GM19328 (cell line): ENCODE measurements around the gene FAM120A.
"Not testable (repeated sequence)": the region's sequence is repeated elsewhere in the genome, so short reads cannot be mapped to it uniquely, and the experiment has no call there.

Experiments
- ATAC-seq: cut with Tn5 transposase; IDR thresholded peaks from one replicate; pipeline ENCODE4 v1.9.1; 2021; ENCODE audit warnings: mild to moderate bottlenecking, moderate library complexity; ENCODE audit not compliant: unreplicated experiment

The FAM120A gene, protein sequence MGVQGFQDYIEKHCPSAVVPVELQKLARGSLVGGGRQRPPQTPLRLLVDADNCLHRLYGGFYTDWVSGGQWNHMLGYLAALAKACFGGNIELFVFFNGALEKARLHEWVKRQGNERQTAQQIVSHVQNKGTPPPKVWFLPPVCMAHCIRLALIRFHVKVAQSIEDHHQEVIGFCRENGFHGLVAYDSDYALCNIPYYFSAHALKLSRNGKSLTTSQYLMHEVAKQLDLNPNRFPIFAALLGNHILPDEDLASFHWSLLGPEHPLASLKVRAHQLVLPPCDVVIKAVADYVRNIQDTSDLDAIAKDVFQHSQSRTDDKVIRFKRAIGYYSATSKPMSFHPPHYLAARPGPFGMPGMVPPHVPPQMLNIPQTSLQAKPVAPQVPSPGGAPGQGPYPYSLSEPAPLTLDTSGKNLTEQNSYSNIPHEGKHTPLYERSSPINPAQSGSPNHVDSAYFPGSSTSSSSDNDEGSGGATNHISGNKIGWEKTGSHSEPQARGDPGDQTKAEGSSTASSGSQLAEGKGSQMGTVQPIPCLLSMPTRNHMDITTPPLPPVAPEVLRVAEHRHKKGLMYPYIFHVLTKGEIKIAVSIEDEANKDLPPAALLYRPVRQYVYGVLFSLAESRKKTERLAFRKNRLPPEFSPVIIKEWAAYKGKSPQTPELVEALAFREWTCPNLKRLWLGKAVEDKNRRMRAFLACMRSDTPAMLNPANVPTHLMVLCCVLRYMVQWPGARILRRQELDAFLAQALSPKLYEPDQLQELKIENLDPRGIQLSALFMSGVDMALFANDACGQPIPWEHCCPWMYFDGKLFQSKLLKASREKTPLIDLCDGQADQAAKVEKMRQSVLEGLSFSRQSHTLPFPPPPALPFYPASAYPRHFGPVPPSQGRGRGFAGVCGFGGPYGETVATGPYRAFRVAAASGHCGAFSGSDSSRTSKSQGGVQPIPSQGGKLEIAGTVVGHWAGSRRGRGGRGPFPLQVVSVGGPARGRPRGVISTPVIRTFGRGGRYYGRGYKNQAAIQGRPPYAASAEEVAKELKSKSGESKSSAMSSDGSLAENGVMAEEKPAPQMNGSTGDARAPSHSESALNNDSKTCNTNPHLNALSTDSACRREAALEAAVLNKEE

DNA sequence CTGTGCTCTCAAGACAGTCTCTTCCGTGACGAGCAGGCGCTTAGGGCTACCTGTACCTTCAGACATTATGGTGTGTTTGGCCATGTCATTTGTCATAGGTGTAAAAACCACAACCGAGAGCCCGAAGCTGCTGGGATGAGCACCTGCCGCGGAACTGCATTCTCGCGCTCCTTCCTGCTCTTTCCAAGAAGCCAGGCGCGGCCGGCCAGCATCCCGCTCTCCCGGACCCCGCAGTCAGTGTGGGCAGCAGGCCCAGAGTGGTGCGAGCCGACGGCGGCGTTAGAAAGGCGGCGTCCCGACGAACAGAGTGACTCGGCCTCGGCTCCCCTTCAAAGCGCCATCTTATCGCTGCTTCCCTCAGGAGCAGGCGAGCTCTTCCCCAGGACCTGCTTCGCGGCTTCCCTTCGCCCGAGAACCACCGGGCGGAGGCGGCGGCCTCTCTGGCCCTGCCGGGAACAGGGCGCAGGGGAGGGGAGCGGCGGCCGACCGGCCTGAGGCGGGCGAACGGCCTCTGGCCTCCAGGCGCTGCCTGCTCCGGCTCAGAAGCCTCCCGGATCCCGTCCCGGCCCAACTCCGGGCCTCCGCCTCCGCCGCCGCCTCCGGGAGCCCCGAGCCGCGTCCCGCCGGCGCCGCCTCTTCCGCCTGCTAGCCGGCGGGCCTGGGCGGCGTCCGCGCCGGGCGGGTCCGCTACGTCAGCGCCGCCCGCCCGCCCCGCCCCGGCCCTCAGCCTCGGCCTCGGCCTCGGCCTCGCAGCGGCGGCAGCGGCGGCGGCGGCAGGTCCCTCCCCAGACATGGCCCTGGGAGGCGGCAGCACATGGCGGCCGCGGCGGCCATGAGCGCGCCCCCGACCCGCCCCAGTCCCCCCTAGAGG, at the start of gene FAM120A:
FAM120A (plus strand) TSS at position 741 of the 871 bp plus-strand sequence. CDS start 231 bp downstream, outside the sequence.
- peak; percentile 60 for ATAC-seq

DNA sequence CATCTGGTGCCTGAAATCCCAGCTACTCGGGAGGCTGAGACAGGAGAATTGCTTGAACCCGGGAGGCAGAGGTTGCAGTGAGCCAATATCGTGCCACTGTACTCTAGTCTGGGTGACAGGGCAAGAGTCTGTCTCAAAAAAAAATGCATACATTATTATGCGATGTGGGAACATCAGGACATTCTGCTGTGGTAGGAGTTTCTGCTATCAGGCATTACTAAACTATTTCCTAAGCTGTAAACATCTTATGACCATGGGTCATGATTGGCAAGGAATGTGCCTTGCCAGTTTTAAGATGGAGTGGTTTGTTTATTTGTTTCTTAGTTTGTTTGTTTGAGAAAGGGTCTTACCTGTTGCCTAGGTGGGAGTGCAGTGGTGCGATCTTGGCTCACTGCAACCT, 45.1 kb upstream of the FAM120A start:
- ATAC-seq, result no peak

DNA sequence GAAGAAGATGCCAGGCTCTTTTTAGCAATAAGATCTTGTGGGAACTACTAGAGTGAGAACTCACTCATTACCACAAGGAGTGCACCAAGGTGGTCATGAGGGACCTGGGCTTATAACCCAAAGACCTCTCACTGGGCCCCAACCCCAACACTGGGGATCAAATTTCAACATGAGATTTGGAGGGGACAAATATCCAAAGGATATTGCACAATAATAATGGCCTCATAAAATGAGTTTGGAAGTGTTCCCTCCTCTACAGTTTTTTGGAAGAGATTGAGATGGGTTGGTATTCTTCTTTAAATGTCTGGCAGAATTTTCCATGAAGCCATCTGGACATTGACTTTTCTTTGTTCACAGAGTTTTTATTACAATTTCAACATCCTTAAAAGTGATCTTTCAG, 38.0 kb upstream of the FAM120A start:
- ATAC-seq, result no peak

DNA sequence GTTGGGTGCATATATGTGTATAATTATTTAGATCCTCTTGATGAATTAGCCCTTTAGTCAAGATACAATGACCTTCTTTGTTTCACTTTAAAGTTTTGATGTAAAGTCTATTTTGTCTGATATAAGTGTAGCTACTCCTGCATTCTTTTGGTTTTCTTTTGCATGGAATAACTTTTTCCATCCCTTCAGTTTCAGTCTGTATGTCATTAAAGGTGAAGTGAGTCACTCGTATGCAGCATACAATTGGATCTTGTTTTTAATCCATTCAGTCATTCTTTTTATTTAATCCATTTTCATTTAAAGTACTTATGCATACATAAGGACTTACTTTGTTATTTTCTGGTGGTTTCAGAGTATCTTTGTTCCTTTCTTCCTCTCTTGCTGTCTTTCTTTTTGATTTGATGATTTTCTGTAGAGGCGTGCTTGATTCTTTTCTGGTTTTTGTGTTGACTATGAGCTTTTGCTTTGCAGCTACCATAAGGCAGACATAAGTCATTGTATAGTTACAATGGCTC, 36.3 kb upstream of the FAM120A start:
- ATAC-seq, result no peak

DNA sequence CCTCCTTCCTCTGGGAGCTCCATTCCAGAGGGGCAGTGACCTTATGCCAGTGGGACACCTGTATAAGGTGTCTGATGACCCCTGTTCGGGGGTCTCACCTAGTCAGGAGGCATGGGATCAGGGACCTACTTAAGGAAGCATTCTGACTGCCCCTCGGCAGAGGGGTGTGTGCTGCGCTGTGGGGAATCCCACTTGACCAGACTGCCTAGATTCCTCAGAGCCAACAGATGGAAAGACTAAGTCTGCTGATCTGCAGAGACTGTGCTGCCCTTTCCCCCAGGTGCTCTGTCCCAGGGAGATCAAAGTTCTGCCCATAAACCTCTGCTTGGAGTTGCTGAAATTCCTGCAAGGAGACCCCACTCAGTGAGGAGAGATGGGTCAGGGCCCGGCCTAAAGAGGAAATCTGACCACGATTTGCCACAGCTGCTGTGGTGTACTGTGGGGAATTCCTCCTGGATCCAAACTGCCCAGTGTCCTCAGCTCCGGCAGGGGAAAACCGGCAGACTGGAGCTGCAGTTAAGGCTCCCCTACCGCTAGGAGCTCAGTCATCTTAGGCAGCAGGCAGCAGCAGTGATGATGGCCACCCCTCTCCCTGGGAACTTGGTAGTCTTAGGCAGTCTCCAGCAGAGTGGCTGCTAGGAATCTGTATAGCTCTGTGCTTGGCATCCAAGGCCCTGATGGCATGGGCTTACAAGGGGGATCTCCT, 34.8 kb upstream of the FAM120A start:
- ATAC-seq, result no peak

DNA sequence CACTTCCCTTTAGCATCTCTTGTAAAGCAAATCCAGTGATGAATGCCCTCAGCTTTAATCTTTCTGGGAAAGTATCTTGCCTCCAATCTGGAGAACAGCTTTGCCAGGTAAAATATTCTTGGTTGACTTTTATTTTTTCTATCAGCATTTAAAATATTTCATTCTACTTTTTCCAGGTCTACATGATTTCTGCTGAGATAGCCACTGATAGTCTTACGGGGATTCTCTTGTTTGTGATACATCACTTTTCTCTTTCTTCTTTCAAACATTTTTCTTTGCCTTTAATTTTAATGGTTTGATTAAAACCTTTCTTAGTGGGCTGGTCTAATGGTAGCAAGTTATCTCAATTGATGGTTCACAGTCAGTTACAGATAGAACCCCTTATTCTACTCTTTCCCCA, 33.9 kb upstream of the FAM120A start:
- no peak for ATAC-seq

DNA sequence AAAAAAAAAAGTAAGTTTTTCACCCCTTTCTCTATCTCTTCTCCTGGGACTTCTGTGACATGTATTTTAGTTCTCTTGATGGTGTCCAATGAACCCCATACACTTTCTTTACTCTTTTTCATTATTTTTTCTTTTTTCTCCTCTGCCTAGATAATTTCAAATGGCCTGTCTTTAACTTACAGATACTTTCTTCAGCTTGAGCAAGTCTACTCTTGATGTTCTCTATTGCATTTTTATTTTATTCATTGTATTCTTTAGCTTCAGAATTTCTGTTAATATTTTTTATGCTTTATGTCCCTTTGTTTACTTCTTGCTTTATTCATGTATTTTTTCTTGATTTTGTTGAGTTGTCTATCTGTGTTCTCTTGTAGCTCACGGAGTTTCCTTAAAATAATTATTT, 32.5 kb upstream of the FAM120A start:
- ATAC-seq, result no peak

DNA sequence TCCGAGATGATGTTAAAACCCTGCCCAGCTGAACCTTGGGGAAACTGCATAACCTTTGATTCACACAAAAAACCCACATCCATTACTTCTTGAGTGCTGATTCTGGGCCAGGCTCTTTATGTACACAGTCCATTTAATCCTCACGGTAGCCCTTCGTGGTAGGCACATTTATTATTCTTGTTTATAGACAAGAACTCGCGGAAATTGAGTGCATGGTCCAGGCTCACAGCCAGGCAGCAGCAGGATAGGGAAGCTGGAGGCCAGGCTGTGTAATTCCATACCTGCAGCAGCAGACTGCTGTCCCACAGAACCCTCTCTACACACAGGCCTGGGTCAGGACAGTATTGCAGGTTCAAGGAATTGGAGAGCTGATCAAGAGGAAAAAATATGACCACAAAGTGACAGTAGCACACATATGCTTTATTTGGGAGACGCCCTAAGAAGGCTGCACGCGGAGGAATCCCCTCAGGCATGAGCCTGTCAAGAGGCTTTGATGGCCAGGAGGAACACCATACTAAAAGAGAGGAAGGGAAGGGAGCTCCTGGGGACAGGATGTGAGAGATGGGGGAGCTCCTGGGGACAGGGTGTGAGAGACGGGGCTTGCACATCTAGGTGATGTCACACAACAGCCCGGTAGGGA, 28.4 kb upstream of the FAM120A start:
- no peak for ATAC-seq

DNA sequence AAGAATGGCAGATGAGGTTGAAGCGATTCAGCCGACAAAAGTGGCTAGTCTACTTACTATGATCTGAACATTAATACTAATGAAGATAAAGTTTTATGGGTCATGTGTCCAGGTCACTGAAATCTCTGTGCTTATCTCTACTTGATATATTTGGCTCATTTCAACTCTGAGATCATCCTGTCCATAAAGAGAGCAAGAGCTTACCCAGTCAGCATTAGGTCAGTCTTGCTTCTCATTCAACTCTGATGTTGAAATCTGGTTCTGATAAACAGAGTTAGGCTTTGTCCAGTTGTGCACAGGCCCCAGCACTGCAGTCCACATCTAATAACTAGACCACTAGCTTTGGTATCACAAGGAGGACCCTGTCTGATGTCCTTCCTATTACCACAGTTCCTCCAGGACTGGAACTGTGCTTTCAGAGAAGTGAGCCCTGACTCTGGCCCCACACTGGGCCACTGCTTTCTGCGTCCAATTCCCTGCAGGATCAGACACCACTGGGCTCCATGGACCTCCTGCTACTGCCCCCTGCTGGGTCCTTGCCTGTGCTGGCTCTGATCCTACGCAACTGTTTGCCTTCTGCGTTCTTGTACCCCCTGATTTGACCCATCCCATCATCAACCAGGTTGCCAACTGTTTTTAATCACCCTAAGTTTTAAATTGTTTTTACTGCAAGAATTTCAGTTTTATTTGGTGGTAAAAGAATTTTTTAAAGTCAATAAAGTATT, 23.7 kb upstream of the FAM120A start:
- no peak for ATAC-seq

DNA sequence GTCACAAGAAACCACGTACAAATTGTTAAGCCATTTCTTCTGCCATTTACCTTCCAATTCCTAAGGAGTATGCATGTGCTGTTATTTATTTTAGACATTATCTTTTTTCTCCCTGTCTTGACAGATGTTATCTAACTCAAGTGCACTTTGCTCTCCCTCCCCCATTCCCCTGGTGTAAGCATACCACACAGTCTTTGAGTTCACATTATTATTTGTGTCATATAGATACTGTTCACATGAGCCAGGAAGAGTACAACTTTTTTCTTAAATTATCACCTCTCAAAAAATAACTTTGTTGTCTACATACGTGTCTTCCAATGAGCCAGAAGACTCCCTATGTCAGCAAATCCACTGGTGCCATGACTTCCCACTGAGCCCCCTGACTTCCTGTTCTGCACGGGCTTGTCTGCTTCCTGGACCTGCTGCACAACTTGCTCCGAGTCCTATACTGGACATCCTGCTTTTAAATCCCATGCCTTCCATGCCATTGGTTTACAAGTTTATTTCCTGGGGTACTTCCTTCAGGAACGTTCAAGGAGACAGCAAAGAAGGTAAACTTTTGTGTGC, 19.9 kb upstream of the FAM120A start:
- ATAC-seq, result no peak

DNA sequence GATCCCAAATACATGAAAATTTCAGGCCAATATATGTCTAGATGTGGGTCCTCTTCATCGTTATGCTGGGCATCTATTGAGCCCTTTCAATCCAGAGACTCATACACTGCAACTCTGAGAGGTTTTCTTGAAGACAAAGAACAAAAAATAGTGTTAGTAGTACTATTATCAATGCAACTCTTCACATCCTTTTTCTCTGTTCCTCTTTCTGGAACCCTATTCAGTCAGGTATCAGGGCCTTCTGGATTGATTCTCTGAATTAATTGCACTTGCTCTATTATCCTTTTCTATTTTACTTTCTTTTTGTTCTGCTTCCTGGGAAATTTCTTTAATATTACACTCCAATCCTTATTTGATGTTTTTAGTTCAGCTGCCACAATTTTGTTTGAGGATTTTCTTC, 18.5 kb upstream of the FAM120A start:
- ATAC-seq, result no peak

DNA sequence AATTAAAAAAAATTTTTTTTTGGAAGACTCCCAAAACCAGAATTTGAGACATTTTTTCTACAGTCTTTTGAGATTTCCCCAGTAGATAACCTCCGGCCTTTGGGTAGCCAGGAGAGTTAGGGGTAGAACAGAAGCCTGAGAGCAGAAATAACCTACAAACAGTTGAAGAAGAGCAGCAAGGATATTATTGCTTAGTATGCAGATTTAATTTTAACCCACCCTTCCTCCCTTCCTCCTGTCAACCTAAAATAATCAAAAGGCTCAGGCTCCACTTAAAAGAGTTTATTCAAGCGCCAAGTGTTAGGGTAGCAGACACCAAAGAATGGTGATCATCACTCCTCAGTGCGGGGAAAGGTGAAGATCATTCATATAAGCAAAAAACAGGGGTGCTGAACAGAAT, 17.4 kb upstream of the FAM120A start:
- no peak for ATAC-seq

DNA sequence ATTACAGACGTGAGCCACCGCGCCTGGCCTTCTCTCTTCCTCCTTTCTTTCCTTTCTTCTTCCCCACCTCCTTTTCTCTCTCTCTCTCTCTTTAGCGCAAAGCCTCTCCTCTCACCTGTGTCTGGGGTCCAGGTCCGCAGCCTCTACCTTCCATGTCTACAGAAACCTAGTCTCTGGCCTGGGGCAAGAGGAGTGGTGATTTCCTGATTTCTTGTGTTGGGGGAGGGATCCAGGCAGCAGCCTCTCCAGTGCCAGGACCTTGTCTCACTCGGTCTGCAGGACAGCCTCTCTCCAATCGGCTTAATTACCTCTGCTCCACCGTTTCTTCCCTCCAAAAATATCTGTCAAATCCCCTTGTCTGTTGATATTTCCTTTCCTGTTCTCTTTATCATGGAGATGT, 16.1 kb upstream of the FAM120A start:
- ATAC-seq, result no peak

DNA sequence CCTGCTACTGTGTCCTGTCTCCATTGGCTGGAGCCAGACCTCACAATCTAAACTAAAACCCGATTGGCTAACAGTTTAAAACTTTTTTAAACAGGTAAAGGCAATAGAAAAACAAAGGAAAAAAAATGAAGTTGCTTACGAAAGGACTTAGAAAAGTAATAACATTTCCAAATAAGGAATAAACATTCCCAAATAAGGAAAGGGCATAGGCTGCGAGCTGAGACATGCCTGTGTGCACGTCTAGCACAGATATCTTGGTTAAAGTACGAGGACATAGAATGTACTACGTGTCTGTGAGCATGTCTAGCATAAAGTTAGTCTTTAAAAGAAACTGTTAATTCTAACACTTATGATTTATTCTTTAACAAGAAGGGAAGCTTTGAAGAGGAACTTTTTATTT, 15.3 kb upstream of the FAM120A start:
- no peak for ATAC-seq

DNA sequence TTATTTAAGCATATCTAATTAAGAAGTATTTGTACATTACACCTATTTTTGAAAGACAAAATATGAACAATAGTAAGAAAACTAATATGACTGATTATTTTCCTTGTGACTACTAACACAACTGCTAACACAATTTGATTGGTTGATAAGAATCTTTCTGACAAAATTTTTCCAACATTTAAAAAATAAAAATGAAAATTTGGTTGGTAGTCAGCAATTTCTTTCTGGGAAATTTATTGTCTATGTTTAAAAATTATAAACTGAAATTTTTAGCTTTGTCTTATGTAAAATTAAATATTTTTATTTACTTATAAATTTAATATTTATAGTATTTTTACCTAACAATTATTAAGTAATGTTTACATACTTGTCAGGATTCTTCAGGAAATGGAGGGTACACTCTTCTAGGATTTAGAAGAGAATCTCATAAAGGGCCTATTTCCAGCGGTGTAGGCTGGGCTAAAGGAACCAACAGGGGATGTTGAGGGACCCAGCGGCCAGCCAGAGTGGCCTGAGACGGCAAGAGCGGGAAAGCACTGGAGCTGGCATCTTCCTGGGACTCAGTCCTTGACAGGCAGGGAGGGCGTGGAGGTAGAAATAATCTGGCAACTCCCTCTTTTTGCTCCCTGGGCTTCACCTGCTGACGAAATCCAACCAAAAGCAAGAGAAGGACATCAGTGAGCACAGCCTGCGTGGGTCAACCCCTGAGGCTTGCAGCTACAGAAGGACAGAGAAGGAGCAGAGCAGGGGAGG, 14.7 kb upstream of the FAM120A start:
- no peak for ATAC-seq

DNA sequence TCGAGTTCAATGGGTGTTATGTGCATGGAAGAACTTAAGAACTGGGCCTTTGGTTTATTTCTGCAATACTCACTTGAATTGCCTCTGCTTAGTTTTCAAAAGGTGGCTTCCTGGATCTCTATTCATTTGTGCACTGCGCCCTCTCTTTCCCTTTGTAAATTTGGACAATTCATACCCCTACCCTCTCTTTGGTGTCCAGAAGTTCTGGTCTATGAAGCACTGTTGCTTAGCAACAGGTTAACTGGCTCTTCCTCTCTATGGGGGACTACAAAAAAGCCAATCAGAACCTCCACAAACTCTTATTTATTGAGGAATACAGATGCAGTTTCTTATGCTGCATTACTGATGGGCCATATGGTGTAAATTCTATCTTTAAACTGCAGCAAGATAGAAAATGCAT, 13.5 kb upstream of the FAM120A start:
- no peak for ATAC-seq

DNA sequence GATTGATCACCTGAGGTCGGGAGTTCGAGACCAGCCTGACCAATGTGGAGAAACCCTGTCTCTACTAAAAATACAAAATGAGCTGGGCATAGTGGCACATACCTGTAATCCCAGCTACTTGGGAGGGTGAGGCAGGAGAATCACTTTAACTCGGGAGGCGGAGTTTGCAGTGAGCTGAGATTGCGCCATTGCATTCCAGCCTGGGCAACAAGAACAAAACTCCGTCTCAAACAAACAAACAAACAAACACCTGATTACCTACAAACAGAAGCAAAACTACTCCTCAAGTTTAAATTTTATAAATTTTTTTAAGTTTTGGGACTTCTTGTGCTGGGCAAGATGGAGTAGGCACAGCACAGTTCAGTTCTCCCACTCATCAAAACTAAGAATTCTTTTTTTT, 12.2 kb upstream of the FAM120A start:
- not testable (repeated sequence) for ATAC-seq
